Osteocyte (in vitro differentiated cells): ENCODE results near the gene DYRK1A. TPM values are rescaled to one million over a fixed set of nuclear protein-coding genes. Genes with fewer than 3 reads are reported as not detected.

Experiments
- DNase-seq: peaks from one replicate; pipeline ENCODE4 v3.0.0; 2021; ENCODE audit warnings: mixed read lengths; ENCODE audit not compliant: unreplicated experiment; ENCODE audit errors: extremely low spot score
- H3K27ac Mint-ChIP-seq: one replicate; pipeline ENCODE4 v1.8.0; 2021; ENCODE audit warnings: mild to moderate bottlenecking, mixed read lengths; ENCODE audit not compliant: unreplicated experiment
- H3K27me3 Mint-ChIP-seq: one replicate; pipeline ENCODE4 v1.8.0; 2021; ENCODE audit warnings: mixed read lengths; ENCODE audit not compliant: unreplicated experiment
- H3K36me3 Mint-ChIP-seq: one replicate; pipeline ENCODE4 v1.8.0; 2021; ENCODE audit warnings: mixed read lengths; ENCODE audit not compliant: unreplicated experiment
- H3K4me1 Mint-ChIP-seq: one replicate; pipeline ENCODE4 v1.8.0; 2021; ENCODE audit warnings: mixed read lengths; ENCODE audit not compliant: unreplicated experiment
- H3K4me3 Mint-ChIP-seq: one replicate; pipeline ENCODE4 v1.8.0; 2021; ENCODE audit warnings: mild to moderate bottlenecking, moderate library complexity, mixed read lengths; ENCODE audit not compliant: unreplicated experiment
- H3K9me3 Mint-ChIP-seq: one replicate; pipeline ENCODE4 v1.8.0; 2021; ENCODE audit warnings: mixed read lengths; ENCODE audit not compliant: unreplicated experiment
- total RNA-seq: library from RNA; stranded (reverse); gene quantifications from 2 replicates; pipeline ENCODE4 v1.2.1, GENCODE V29; 2021
- TF ChIP-seq, protein P1 (sequence below): fragments of 200-600 bp; sonication (generic); IDR thresholded peaks from 2 replicates; pipeline ENCODE4 v1.5.0; 2021; ENCODE audit warnings: antibody characterized with exemption, mild to moderate bottlenecking, moderate library complexity

DYRK1A gene
- total RNA-seq, 1 donor from 2014 or later = 63.2 TPM

DNA sequence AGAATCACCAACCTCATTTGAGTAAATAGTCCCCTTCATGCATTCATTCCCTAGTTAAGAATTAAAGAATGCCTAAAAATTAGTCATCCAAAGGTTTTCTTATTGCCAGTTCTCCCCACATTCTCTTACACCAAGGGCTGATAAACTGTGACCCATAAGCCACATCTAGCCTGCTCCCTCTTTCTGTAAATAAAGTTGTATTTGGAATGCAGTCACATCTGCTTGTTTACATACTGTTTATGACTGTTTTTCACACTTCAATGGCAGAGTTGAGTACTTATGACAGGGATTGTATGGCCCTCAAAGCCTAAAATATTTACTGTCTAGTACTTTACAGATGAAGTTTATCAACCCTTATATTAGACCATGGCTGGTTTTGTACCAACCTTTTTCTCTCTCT is 16.1 kb upstream of the DYRK1A start:
- Mint-ChIP-seq H3K4me3 (no peak overlapping the region), H3K27ac (no peak overlapping the region), H3K9me3 (peaks cover 44% of the 10 kb centered on the region), H3K4me1 (no peaks in the 10 kb centered on the region), H3K36me3 (peaks cover 7% of the 10 kb centered on the region), H3K27me3 (no peaks in the 10 kb centered on the region)
- TF ChIP-seq, protein P1, sequence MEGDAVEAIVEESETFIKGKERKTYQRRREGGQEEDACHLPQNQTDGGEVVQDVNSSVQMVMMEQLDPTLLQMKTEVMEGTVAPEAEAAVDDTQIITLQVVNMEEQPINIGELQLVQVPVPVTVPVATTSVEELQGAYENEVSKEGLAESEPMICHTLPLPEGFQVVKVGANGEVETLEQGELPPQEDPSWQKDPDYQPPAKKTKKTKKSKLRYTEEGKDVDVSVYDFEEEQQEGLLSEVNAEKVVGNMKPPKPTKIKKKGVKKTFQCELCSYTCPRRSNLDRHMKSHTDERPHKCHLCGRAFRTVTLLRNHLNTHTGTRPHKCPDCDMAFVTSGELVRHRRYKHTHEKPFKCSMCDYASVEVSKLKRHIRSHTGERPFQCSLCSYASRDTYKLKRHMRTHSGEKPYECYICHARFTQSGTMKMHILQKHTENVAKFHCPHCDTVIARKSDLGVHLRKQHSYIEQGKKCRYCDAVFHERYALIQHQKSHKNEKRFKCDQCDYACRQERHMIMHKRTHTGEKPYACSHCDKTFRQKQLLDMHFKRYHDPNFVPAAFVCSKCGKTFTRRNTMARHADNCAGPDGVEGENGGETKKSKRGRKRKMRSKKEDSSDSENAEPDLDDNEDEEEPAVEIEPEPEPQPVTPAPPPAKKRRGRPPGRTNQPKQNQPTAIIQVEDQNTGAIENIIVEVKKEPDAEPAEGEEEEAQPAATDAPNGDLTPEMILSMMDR = no peak
- DNase-seq = no peak

GRCh38 chr21:37356706-37357105 is 9.9 kb upstream of the DYRK1A start:
- no peaks in the 10 kb centered on the region for H3K27me3 Mint-ChIP-seq
- no peaks in the 10 kb centered on the region for H3K4me1 Mint-ChIP-seq
- no peak for DNase-seq
- TF ChIP-seq, protein P1 = no peak
- no peak overlapping the region for H3K4me3 Mint-ChIP-seq
- H3K36me3 Mint-ChIP-seq = no peaks in the 10 kb centered on the region
- H3K9me3 Mint-ChIP-seq = peaks cover 2% of the 10 kb centered on the region
- H3K27ac Mint-ChIP-seq = no peak overlapping the region

DNA sequence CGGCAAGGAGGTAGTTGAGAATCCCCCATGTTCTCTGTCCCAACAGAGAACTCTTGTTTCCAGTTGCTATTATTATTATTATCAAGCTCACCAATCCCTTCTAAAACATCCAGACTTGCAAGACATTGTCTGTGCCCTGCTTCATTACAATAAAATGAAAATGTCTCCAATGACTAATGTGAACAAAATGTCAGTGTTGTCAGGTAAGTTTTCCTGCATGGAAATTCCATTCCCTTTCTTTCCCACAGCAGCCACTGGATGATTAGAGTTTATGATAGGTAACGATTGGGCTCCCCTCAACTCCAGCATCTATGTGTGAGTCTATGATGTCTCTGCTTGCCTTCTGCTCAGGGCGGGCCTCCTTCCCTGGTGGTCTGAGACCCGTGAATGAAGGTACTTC is 8.9 kb upstream of the DYRK1A start:
- no peaks in the 10 kb centered on the region for H3K9me3 Mint-ChIP-seq
- no peak for DNase-seq
- no peaks in the 10 kb centered on the region for H3K27me3 Mint-ChIP-seq
- H3K4me1 Mint-ChIP-seq = no peaks in the 10 kb centered on the region
- TF ChIP-seq, protein P1 = no peak
- H3K27ac Mint-ChIP-seq = no peak overlapping the region
- H3K4me3 Mint-ChIP-seq = no peak overlapping the region
- no peaks in the 10 kb centered on the region for H3K36me3 Mint-ChIP-seq

- no peak overlapping the region for H3K27ac Mint-ChIP-seq
- DNase-seq = no peak
- no peaks in the 10 kb centered on the region for H3K27me3 Mint-ChIP-seq
- no peaks in the 10 kb centered on the region for H3K4me1 Mint-ChIP-seq
- no peaks in the 10 kb centered on the region for H3K9me3 Mint-ChIP-seq
- no peaks in the 10 kb centered on the region for H3K36me3 Mint-ChIP-seq
- H3K4me3 Mint-ChIP-seq = no peak overlapping the region
- TF ChIP-seq, protein P1 = no peak
Measured at GRCh38 chr21:37358397-37358796, 8.2 kb upstream of the DYRK1A start.

DNA sequence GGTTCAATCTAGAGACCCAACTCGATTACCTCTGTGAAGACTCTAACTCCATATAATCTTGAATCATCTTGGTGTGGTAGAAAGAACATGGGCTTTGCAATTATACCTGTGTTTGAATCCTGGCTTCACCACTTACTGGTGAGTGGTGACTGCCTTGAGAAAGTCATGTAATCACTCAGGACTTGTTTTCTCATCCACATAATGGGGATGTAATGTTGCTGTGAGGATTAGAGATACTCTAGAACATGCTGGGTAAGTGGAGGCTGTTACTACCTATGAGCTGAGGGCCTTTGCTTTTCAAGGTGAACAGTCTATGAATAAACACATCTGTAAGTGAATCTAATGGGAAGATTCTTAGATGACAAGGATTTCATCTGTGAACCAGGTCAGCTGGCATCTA is 2.6 kb upstream of the DYRK1A start:
- Mint-ChIP-seq H3K27me3 (no peaks in the 10 kb centered on the region), H3K27ac (no peak overlapping the region), H3K36me3 (no peaks in the 10 kb centered on the region), H3K9me3 (no peaks in the 10 kb centered on the region), H3K4me1 (peaks cover 10% of the 10 kb centered on the region), H3K4me3 (no peak overlapping the region)
- DNase-seq = no peak
- TF ChIP-seq, protein P1 = no peak
